ENCODE measurements around the gene PLEKHN1.
"Not testable (repeated sequence)": the region's sequence is repeated elsewhere in the genome, so short reads cannot be mapped to it uniquely, and the experiment has no call there.

The PLEKHN1 gene

GRCh38 chr1:973459-974292, 7.4 kb downstream of the PLEKHN1 start:
- in situ Hi-C loops (cut with MboI; ENCODE audit: low sequenced_read_pairs): no loop called here

- in situ Hi-C loops (cut with MboI; ENCODE audit: low sequenced_read_pairs): no loop called here
These were observed 8.0 kb downstream of the PLEKHN1 start for GRCh38 chr1:974293-974640.

GRCh38 chr1:974687-975328, 8.5 kb downstream of the PLEKHN1 start:
- in situ Hi-C loops (cut with MboI; ENCODE audit: low sequenced_read_pairs): no loop called here

- in situ Hi-C loops (cut with MboI; ENCODE audit: low sequenced_read_pairs): no loop called here
These were observed 9.1 kb downstream of the PLEKHN1 start for GRCh38 chr1:975365-975764.

- in situ Hi-C loops (cut with MboI; ENCODE audit: low sequenced_read_pairs): no loop called here
These were observed 9.8 kb downstream of the PLEKHN1 start for GRCh38 chr1:975896-976683.

GRCh38 chr1:976791-977190, 10.5 kb downstream of the PLEKHN1 start:
- in situ Hi-C loops (cut with MboI; ENCODE audit: low sequenced_read_pairs): not testable (repeated sequence)

- in situ Hi-C loops (cut with MboI; ENCODE audit: low sequenced_read_pairs): no loop called here
These were observed 12.0 kb downstream of the PLEKHN1 start for GRCh38 chr1:978069-978834.

GRCh38 chr1:978835-979743, 12.8 kb downstream of the PLEKHN1 start:
- in situ Hi-C loops (cut with MboI; ENCODE audit: low sequenced_read_pairs): no loop called here

GRCh38 chr1:979744-980072, 13.4 kb downstream of the PLEKHN1 start:
- in situ Hi-C loops (cut with MboI; ENCODE audit: low sequenced_read_pairs): no loop called here

GRCh38 chr1:980137-980571, 13.9 kb downstream of the PLEKHN1 start:
- in situ Hi-C loops (cut with MboI; ENCODE audit: low sequenced_read_pairs): no loop called here

- in situ Hi-C loops (cut with MboI; ENCODE audit: low sequenced_read_pairs): no loop called here
These were observed 14.5 kb downstream of the PLEKHN1 start for GRCh38 chr1:980602-981395.

- in situ Hi-C loops (cut with MboI; ENCODE audit: low sequenced_read_pairs): no loop called here
These were observed 15.2 kb downstream of the PLEKHN1 start for GRCh38 chr1:981491-981954.

- in situ Hi-C loops (cut with MboI; ENCODE audit: low sequenced_read_pairs): no loop called here
These were observed 15.8 kb downstream of the PLEKHN1 start, which contains the start of gene PERM1 for GRCh38 chr1:981955-982558. Gene PERM1, minus strand, starts transcription at chr1:982093. Its CDS starts 1,064 bp downstream, at chr1:981029.

GRCh38 chr1:982765-983436, 16.6 kb downstream of the PLEKHN1 start:
- in situ Hi-C loops (cut with MboI; ENCODE audit: low sequenced_read_pairs): no loop called here

GRCh38 chr1:983798-984475, 17.7 kb downstream of the PLEKHN1 start:
- in situ Hi-C loops (cut with MboI; ENCODE audit: low sequenced_read_pairs): no loop called here

- in situ Hi-C loops (cut with MboI; ENCODE audit: low sequenced_read_pairs): no loop called here
These were observed 18.2 kb downstream of the PLEKHN1 start for GRCh38 chr1:984476-984814.

- in situ Hi-C loops (cut with MboI; ENCODE audit: low sequenced_read_pairs): no loop called here
These were observed 18.8 kb downstream of the PLEKHN1 start for GRCh38 chr1:985126-985525.

- in situ Hi-C loops (cut with MboI; ENCODE audit: low sequenced_read_pairs): not testable (repeated sequence)
These were observed 21.8 kb downstream of the PLEKHN1 start for GRCh38 chr1:988061-988460.

Measured in HL-60/S4 (cell line).